A549 (cell line): ENCODE measurements around the gene SERPINA10. TPM values are rescaled to one million over a fixed set of nuclear protein-coding genes. Genes with fewer than 3 reads are reported as not detected.
A peak's percentile ranks its signal among the peaks of the same experiment; 100 is the strongest.

Experiments
- ATAC-seq, 2 experiments: fragments of 200-7000 bp in 1 of 2; fragments of >200 bp in 1 of 2; cut with Nextera tagmentation in 1 of 2; cut with Tn5 transposase in 1 of 2; 3 replicates each; pipeline versions ENCODE4 v1.8.0 to v1.9.1; 2018 to 2020; ENCODE audit warnings: mild to moderate bottlenecking in 1 of 2, moderate library complexity in 1 of 2
- CTCF ChIA-PET: fragments of 300-600 bp; sonication (Branson Sonifier 250); formaldehyde crosslinking; extraction: SDS; loops from one replicate; lab custom pipeline; 2021; ENCODE audit warnings: antibody characterized with exemption, inconsistent platforms; lab: Yijun Ruan, JAX
- POLR2A ChIA-PET: fragments of 350-600 bp; formaldehyde crosslinking; extraction: SDS; loops from one replicate; lab custom pipeline; 2021; ENCODE audit warnings: antibody characterized with exemption, inconsistent platforms; lab: Yijun Ruan, JAX
- DNase-seq, 2 experiments: peaks; one replicate each; pipeline versions ENCODE4 v3.0.0 to v3.0.0-alpha.2; 2011 to 2016; ENCODE audit warnings: low read depth in 1 of 2, low spot score in 1 of 2
- FAIRE-seq: peaks from 2 replicates; lab custom pipeline; 2011; peaks lifted over from hg19 to GRCh38; lab: Jason Lieb, UNC
- H3K27ac ChIP-seq, 2 experiments: fragments of >200 bp; sonication (Bioruptor Twin); formaldehyde crosslinking; 3 replicates each; pipeline ENCODE4 v1.5.1; 2016 to 2017
- H3K4me1 ChIP-seq: fragments of >200 bp; sonication (Bioruptor Twin); formaldehyde crosslinking; 3 replicates; pipeline ENCODE4 v1.6.1; 2016
- H3K4me2 ChIP-seq: fragments of >200 bp; sonication (Bioruptor Twin); formaldehyde crosslinking; 3 replicates; pipeline ENCODE4 v1.6.1; 2016
- H3K4me3 ChIP-seq: fragments of >200 bp; sonication (Bioruptor Twin); formaldehyde crosslinking; 3 replicates; pipeline ENCODE4 v1.5.1; 2016
- H3K9me3 ChIP-seq: fragments of >200 bp; sonication (Bioruptor Twin); formaldehyde crosslinking; 3 replicates; pipeline ENCODE4 v1.6.1; 2016
- CBX8 ChIP-seq: fragments of 200-600 bp; sonication (generic); IDR thresholded peaks from 2 replicates; pipeline ENCODE4 v1.6.1; 2016
- EHF ChIP-seq: fragments of 250-450 bp; sonication (Bioruptor Pico); IDR thresholded peaks from 2 replicates; pipeline ENCODE4 v1.5.0; 2020; ENCODE audit warnings: mild to moderate bottlenecking
- ESRRA ChIP-seq: fragments of 150-350 bp; IDR thresholded peaks from 2 replicates; pipeline ENCODE4 v1.6.1; 2014; ENCODE audit warnings: mild to moderate bottlenecking, low read length, borderline replicate concordance
- FOSB ChIP-seq: fragments of 250-450 bp; sonication (Bioruptor Pico); IDR thresholded peaks from 2 replicates; pipeline ENCODE4 v1.5.0; 2020; ENCODE audit warnings: mild to moderate bottlenecking, moderate library complexity
- GATA3 ChIP-seq: IDR thresholded peaks from 2 replicates; pipeline ENCODE4 v1.6.1; 2012; ENCODE audit warnings: borderline replicate concordance
- KDM1A ChIP-seq: fragments of 200-600 bp; sonication (generic); IDR thresholded peaks from 2 replicates; pipeline ENCODE4 v1.6.1; 2016; ENCODE audit warnings: low read depth, mild to moderate bottlenecking
- MAX ChIP-seq: IDR thresholded peaks from 2 replicates; pipeline ENCODE4 v1.6.1; 2012
- MYC ChIP-seq: IDR thresholded peaks from 2 replicates; pipeline ENCODE4 v1.6.1; 2012; ENCODE audit warnings: mild to moderate bottlenecking, inconsistent platforms, low read length, improper control_type of control experiment, borderline replicate concordance
- NFE2L2 ChIP-seq: fragments of 150-350 bp; conservative IDR thresholded peaks from 2 replicates; pipeline ENCODE4 v1.6.1; 2014; ENCODE audit warnings: low read length
- POLR2A ChIP-seq: IDR thresholded peaks from 2 replicates; pipeline ENCODE4 v1.6.1; 2012; ENCODE audit warnings: mild to moderate bottlenecking, low read length
- POLR2AphosphoS2 ChIP-seq: conservative IDR thresholded peaks from 2 replicates; pipeline ENCODE4 v1.6.1; 2012; ENCODE audit warnings: low read length, improper control_type of control experiment, inconsistent platforms
- RAD21 ChIP-seq, 2 experiments: fragments of >200 bp in 1 of 2; sonication (Bioruptor Twin) in 1 of 2; formaldehyde crosslinking in 1 of 2; IDR thresholded peaks in 1 of 2; conservative IDR thresholded peaks in 1 of 2; 2 replicates in 1 of 2; 3 replicates in 1 of 2; pipeline ENCODE4 v1.6.1; 2012 to 2018; ENCODE audit warnings: inconsistent platforms in 1 of 2
- SREBF2 ChIP-seq: fragments of 450-650 bp; IDR thresholded peaks from 2 replicates; pipeline ENCODE4 v1.6.1; 2014; ENCODE audit warnings: mild to moderate bottlenecking, moderate library complexity
- TP53 ChIP-seq: fragments of 250-450 bp; sonication (Bioruptor Pico); IDR thresholded peaks from 2 replicates; pipeline ENCODE4 v1.5.0; 2021; ENCODE audit warnings: mild to moderate bottlenecking, moderate library complexity
- ZC3H11A ChIP-seq: fragments of 450-650 bp; IDR thresholded peaks from 2 replicates; pipeline ENCODE4 v1.6.1; 2014; ENCODE audit warnings: antibody characterized with exemption, mild to moderate bottlenecking
- ZNF302 ChIP-seq: fragments of 250-450 bp; sonication (Bioruptor Pico); IDR thresholded peaks from 2 replicates; pipeline ENCODE4 v1.9.0; 2021; ENCODE audit warnings: inconsistent platforms, mild to moderate bottlenecking, moderate library complexity
- ZSCAN20 ChIP-seq: fragments of 250-450 bp; sonication (Bioruptor Pico); IDR thresholded peaks from 2 replicates; pipeline ENCODE4 v1.8.0; 2022; ENCODE audit warnings: mild to moderate bottlenecking, moderate library complexity
- WGBS: methylation state at CpG from one replicate; pipeline ENCODE4 v1.1.6; 2017; ENCODE audit errors: missing lambda C conversion rate; 5-methylcytosine and 5-hydroxymethylcytosine counted together
- polyA plus RNA-seq, 4 experiments: library from polyadenylated mRNA; depleted of rRNA in 3 of 4; stranded (reverse); fragments of >200 nt; fragmentation: RNase III in 1 of 4; extraction: RNeasy Plus Mini Kit Qiagen cat#74134 plus additional on column Dnase treatment in 1 of 4; gene quantifications; 2 replicates in 3 of 4; 3 replicates in 1 of 4; pipeline ENCODE4 v1.2.3, GENCODE V29; 2011 to 2017
- TF ChIP-seq, protein P1 (sequence below): fragments of 450-650 bp; IDR thresholded peaks from 2 replicates; pipeline ENCODE4 v1.6.1; 2014; ENCODE audit warnings: antibody characterized with exemption
- TF ChIP-seq, protein P2 (sequence below): fragments of >200 bp; sonication (Bioruptor Twin); formaldehyde crosslinking; IDR thresholded peaks from 2 replicates; pipeline ENCODE4 v1.6.1; 2016

SERPINA10 gene
- polyA plus RNA-seq, 2 of the 4 experiments (the other 2 are of a cell fraction) = 0.03 to 0.04 TPM

GRCh38 chr14:94307410-94307992 lies 14.4 kb upstream of the SERPINA10 start:
- DNase-seq (peak in 1 of 2 experiments; percentile 51), FAIRE-seq (no peak), ATAC-seq (peak in 1 of 2 experiments; percentile 65; a peak in 3 of 6 replicates)
- ChIA-PET POLR2A (no interaction called here), CTCF (interaction anchor here (0.6 to 0.8 kb wide), 2 partner anchors 32 to 127 kb away, joined by 3 read pairs; no protein-coding TSS in a partner anchor)
- H3K9me3 ChIP-seq = peaks cover 6% of the 10 kb centered on the region; the same call in 2 of the 3 replicates
- no peak overlapping the region for H3K4me2 ChIP-seq
- H3K4me1 ChIP-seq = no peaks in the 10 kb centered on the region
- TF ChIP-seq RAD21 (conservative IDR thresholded peaks at IDR 0.05 in 1 of 2, IDR thresholded peaks at IDR 0.05 in 1 of 2) = peak; percentile 27 to 50; a peak in 2 of 5 replicates
- TF ChIP-seq KDM1A = no peak
- 11% methylated on average over 5 of the region's 5 CpGs for WGBS
- H3K27ac ChIP-seq = no peak overlapping the region
- no peak overlapping the region for H3K4me3 ChIP-seq

GRCh38 chr14:94306047-94306978 lies 13.2 kb upstream of the SERPINA10 start:
- Histone ChIP-seq H3K4me2 (no peak overlapping the region), H3K27ac (no peak overlapping the region), H3K4me3 (no peak overlapping the region)
- no peak for DNase-seq
- POLR2A ChIA-PET = no interaction called here
- no peak for TF ChIP-seq POLR2AphosphoS2
- no peak for TF ChIP-seq POLR2A
- no peak for TF ChIP-seq CBX8
- TF ChIP-seq SREBF2 = no peak
- no peak for TF ChIP-seq ZSCAN20
- TF ChIP-seq RAD21 (conservative IDR thresholded peaks at IDR 0.05 in 1 of 2, IDR thresholded peaks at IDR 0.05 in 1 of 2) = no peak
- no peak for TF ChIP-seq ESRRA
- TF ChIP-seq EHF (CRISPR knock-in tag) = no peak
- TF ChIP-seq NFE2L2 = no peak
- no peak for TF ChIP-seq MAX
- TF ChIP-seq, all 56 proteins: peak for 0
- FAIRE-seq (no peak), ATAC-seq (no peak)
- CTCF ChIA-PET = interaction anchor here (0.8 to 1.6 kb wide), 2 partner anchors 15 to 19 kb away, joined by 3 to 4 read pairs; no protein-coding TSS in a partner anchor
- no peaks in the 10 kb centered on the region for H3K4me1 ChIP-seq
- peaks cover 6% of the 10 kb centered on the region; the same call in 2 of the 3 replicates for H3K9me3 ChIP-seq
- 43% methylated on average over 12 of the region's 12 CpGs for WGBS

DNA sequence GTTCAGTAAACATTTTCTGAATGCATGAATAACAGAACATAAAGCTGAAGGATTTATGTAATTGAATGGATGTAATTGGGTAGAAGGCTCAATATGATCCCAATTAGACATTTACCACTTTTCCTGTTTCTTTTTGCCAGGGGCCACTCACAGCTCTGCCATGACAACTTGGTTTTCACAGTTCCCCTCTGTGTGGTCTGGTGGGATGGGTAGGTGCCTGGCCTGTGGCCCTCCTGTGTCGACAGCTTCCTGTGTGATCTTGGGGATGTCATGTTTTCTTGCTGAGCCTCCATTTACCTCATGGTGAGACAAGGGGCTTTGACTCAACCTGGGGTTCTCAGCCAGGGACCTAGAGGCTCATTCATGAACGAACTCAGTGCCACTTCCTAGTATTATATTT lies 12.6 kb upstream of the SERPINA10 start:
- 6% methylated on average over 2 of the region's 2 CpGs for WGBS
- ATAC-seq (no peak), DNase-seq (no peak), FAIRE-seq (no peak)
- Histone ChIP-seq H3K27ac (no peak overlapping the region), H3K9me3 (peaks cover 6% of the 10 kb centered on the region; the same call in 2 of the 3 replicates), H3K4me2 (no peak overlapping the region), H3K4me3 (no peak overlapping the region), H3K4me1 (no peaks in the 10 kb centered on the region)
- TF ChIP-seq FOSB (CRISPR knock-in tag) (no peak), MYC (no peak), TP53 (CRISPR knock-in tag) (no peak), ZNF302 (CRISPR knock-in tag) (no peak), ZC3H11A (no peak), GATA3 (no peak)
- TF ChIP-seq, protein P1, sequence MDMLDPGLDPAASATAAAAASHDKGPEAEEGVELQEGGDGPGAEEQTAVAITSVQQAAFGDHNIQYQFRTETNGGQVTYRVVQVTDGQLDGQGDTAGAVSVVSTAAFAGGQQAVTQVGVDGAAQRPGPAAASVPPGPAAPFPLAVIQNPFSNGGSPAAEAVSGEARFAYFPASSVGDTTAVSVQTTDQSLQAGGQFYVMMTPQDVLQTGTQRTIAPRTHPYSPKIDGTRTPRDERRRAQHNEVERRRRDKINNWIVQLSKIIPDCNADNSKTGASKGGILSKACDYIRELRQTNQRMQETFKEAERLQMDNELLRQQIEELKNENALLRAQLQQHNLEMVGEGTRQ = no peak
- TF ChIP-seq, protein P2, sequence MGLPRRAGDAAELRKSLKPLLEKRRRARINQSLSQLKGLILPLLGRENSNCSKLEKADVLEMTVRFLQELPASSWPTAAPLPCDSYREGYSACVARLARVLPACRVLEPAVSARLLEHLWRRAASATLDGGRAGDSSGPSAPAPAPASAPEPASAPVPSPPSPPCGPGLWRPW = no peak
- CTCF ChIA-PET = interaction anchor here (0.8 to 1.6 kb wide), 2 partner anchors 15 to 19 kb away, joined by 3 to 4 read pairs; no protein-coding TSS in a partner anchor
- POLR2A ChIA-PET = no interaction called here
